ENCODE data around the gene MTNR1A. TPM values are rescaled to one million over a fixed set of nuclear protein-coding genes. Genes with fewer than 3 reads are reported as not detected.

The MTNR1A gene
- total and polyA plus RNA-seq, 4 donors: not detected

GRCh38 chr4:186485150-186485549 lies 70.2 kb downstream of the MTNR1A start (continued):
- TF ChIP-seq NR2F2 (IDR thresholded peaks at IDR 0.05) (no peak), RXRA (IDR thresholded peaks at IDR 0.05) (no peak)
- TF ChIP-seq, protein P1, sequence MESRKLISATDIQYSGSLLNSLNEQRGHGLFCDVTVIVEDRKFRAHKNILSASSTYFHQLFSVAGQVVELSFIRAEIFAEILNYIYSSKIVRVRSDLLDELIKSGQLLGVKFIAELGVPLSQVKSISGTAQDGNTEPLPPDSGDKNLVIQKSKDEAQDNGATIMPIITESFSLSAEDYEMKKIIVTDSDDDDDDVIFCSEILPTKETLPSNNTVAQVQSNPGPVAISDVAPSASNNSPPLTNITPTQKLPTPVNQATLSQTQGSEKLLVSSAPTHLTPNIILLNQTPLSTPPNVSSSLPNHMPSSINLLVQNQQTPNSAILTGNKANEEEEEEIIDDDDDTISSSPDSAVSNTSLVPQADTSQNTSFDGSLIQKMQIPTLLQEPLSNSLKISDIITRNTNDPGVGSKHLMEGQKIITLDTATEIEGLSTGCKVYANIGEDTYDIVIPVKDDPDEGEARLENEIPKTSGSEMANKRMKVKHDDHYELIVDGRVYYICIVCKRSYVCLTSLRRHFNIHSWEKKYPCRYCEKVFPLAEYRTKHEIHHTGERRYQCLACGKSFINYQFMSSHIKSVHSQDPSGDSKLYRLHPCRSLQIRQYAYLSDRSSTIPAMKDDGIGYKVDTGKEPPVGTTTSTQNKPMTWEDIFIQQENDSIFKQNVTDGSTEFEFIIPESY (IDR thresholded peaks at IDR 0.05): no peak

- H3K9me3 ChIP-seq (ENCODE audit: control insufficient read depth in 4 of 4, low read length in 3 of 4): no peaks in the 10 kb centered on the region
- no peak overlapping the region for H3K27ac ChIP-seq (ENCODE audit: low read depth in 1 of 2, low read length in 2 of 2)
- no peaks in the 10 kb centered on the region for H3K4me1 ChIP-seq (ENCODE audit: control insufficient read depth in 4 of 4, insufficient read depth in 4 of 4, low read length in 3 of 4)
- peaks cover 0 to 8% (median 0%) of the 10 kb centered on the region in 4 donors for H3K27me3 ChIP-seq (ENCODE audit: control insufficient read depth in 4 of 4, insufficient read depth in 4 of 4, low read length in 3 of 4)
- WGBS: 96% methylated on average over 16 of the region's 16 CpGs
- no peak for DNase-seq (ENCODE audit: low spot score)
- H3K36me3 ChIP-seq (ENCODE audit: control insufficient read depth in 4 of 4, insufficient read depth in 3 of 4, low read depth in 1 of 4, low read length in 3 of 4): no peaks in the 10 kb centered on the region
- no peak overlapping the region for H3K4me3 ChIP-seq (ENCODE audit: low read depth in 1 of 3, low read length in 3 of 3)
- no peak overlapping the region for H3K9ac ChIP-seq (ENCODE audit: low read depth in 1 of 2, low read length in 2 of 2)
- no peak for TF ChIP-seq RAD21 (IDR thresholded peaks at IDR 0.05)
- TF ChIP-seq, protein P1 (IDR thresholded peaks at IDR 0.05): no peak
- no peak for TF ChIP-seq HNF4A (conservative IDR thresholded peaks at IDR 0.05)
- TF ChIP-seq FOXA1 (IDR thresholded peaks at IDR 0.05): no peak
- TF ChIP-seq, protein P2, sequence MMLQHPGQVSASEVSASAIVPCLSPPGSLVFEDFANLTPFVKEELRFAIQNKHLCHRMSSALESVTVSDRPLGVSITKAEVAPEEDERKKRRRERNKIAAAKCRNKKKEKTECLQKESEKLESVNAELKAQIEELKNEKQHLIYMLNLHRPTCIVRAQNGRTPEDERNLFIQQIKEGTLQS (IDR thresholded peaks at IDR 0.05): no peak
- TF ChIP-seq FOXA2 (IDR thresholded peaks at IDR 0.05): no peak
- no peak for TF ChIP-seq TAF1 (conservative IDR thresholded peaks at IDR 0.05)
- no peak for TF ChIP-seq NR2F2 (IDR thresholded peaks at IDR 0.05)
- TF ChIP-seq, protein P3, sequence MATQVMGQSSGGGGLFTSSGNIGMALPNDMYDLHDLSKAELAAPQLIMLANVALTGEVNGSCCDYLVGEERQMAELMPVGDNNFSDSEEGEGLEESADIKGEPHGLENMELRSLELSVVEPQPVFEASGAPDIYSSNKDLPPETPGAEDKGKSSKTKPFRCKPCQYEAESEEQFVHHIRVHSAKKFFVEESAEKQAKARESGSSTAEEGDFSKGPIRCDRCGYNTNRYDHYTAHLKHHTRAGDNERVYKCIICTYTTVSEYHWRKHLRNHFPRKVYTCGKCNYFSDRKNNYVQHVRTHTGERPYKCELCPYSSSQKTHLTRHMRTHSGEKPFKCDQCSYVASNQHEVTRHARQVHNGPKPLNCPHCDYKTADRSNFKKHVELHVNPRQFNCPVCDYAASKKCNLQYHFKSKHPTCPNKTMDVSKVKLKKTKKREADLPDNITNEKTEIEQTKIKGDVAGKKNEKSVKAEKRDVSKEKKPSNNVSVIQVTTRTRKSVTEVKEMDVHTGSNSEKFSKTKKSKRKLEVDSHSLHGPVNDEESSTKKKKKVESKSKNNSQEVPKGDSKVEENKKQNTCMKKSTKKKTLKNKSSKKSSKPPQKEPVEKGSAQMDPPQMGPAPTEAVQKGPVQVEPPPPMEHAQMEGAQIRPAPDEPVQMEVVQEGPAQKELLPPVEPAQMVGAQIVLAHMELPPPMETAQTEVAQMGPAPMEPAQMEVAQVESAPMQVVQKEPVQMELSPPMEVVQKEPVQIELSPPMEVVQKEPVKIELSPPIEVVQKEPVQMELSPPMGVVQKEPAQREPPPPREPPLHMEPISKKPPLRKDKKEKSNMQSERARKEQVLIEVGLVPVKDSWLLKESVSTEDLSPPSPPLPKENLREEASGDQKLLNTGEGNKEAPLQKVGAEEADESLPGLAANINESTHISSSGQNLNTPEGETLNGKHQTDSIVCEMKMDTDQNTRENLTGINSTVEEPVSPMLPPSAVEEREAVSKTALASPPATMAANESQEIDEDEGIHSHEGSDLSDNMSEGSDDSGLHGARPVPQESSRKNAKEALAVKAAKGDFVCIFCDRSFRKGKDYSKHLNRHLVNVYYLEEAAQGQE (IDR thresholded peaks at IDR 0.05): no peak
- TF ChIP-seq SP1 (IDR thresholded peaks at IDR 0.05): no peak
- no peak for TF ChIP-seq EGR1 (IDR thresholded peaks at IDR 0.05; ENCODE audit: low read depth in 2 of 2)
- TF ChIP-seq YY1 (IDR thresholded peaks at IDR 0.05): no peak
- TF ChIP-seq GABPA (IDR thresholded peaks at IDR 0.05 in 1 of 2, conservative IDR thresholded peaks at IDR 0.05 in 1 of 2): no peak
- TF ChIP-seq, protein P4, sequence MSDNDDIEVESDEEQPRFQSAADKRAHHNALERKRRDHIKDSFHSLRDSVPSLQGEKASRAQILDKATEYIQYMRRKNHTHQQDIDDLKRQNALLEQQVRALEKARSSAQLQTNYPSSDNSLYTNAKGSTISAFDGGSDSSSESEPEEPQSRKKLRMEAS (IDR thresholded peaks at IDR 0.05): no peak
- no peak for TF ChIP-seq HNF4G (IDR thresholded peaks at IDR 0.05)
- no peak for TF ChIP-seq RXRA (IDR thresholded peaks at IDR 0.05)
These were observed 71.7 kb downstream of the MTNR1A start for GRCh38 chr4:186483656-186484055.

Small RNAs within 50 kb of the gene (small RNA-seq; reads per million reads assigned to genes)
- gene RNU6-1055P: not detected

Other genes with a start within 250 kb of the MTNR1A start
- gene FAT1, start 168.3 kb upstream of the MTNR1A start, total RNA-seq: 10 to 100 TPM; 44.4 to 48.0 TPM
- 10 to 100 TPM in 1 of 2 donors, 1 to 10 TPM in 1; 10.0 to 15.6 TPM for gene FAT1, start 168.3 kb upstream of the MTNR1A start, polyA plus RNA-seq

Data from liver (tissue), 10 donors.